SK-N-SH treated with all-trans-retinoic acid at 6 μM for 48 hours (cell line): ENCODE data around the gene IL4I1.

Experiments used
- ARNTL ChIP-seq: fragments of 450-650 bp; formaldehyde crosslinking; IDR thresholded peaks from 2 replicates; pipeline ENCODE4 v1.5.0; 2020; ENCODE audit warnings: low read depth, mild to moderate bottlenecking, moderate library complexity, borderline replicate concordance
- CREB5 ChIP-seq: fragments of 250-450 bp; sonication (Bioruptor Pico); IDR thresholded peaks from 2 replicates; pipeline ENCODE4 v1.5.1; 2020; ENCODE audit warnings: low read depth, mild to moderate bottlenecking, moderate library complexity
- CSDC2 ChIP-seq: fragments of 250-450 bp; sonication (Bioruptor Pico); IDR thresholded peaks from 2 replicates; pipeline ENCODE4 v1.5.0; 2020; ENCODE audit warnings: mild to moderate bottlenecking, moderate library complexity
- CSRNP3 ChIP-seq: fragments of 250-450 bp; sonication (Bioruptor Pico); IDR thresholded peaks from 2 replicates; pipeline ENCODE4 v1.5.1; 2021; ENCODE audit warnings: mild to moderate bottlenecking, moderate library complexity
- PPARA ChIP-seq: fragments of 250-450 bp; sonication (Bioruptor Pico); IDR thresholded peaks from 2 replicates; pipeline ENCODE4 v1.5.0; 2020; ENCODE audit warnings: mild to moderate bottlenecking, borderline replicate concordance
- RARB ChIP-seq: fragments of 250-450 bp; sonication (Bioruptor Pico); IDR thresholded peaks from 2 replicates; pipeline ENCODE4 v1.8.0; 2021; ENCODE audit warnings: mild to moderate bottlenecking, moderate library complexity
- ZC3H10 ChIP-seq: fragments of 250-450 bp; sonication (Bioruptor Pico); IDR thresholded peaks from 2 replicates; pipeline ENCODE4 v1.5.1; 2021; ENCODE audit warnings: mild to moderate bottlenecking, moderate library complexity
- ZFP3 ChIP-seq: fragments of 250-450 bp; sonication (Bioruptor Pico); IDR thresholded peaks from 2 replicates; pipeline ENCODE4 v1.5.0; 2020; ENCODE audit warnings: mild to moderate bottlenecking, moderate library complexity
- ZFP30 ChIP-seq: fragments of 450-650 bp; formaldehyde crosslinking; IDR thresholded peaks from 2 replicates; pipeline ENCODE4 v1.5.0; 2022; ENCODE audit warnings: mild to moderate bottlenecking, moderate library complexity
- ZNF565 ChIP-seq: fragments of 450-650 bp; formaldehyde crosslinking; conservative IDR thresholded peaks from 2 replicates; pipeline ENCODE4 v1.5.0; 2020; ENCODE audit warnings: low read depth, mild to moderate bottlenecking, moderate library complexity
- ZNF8 ChIP-seq: fragments of 450-650 bp; formaldehyde crosslinking; IDR thresholded peaks from 2 replicates; pipeline ENCODE4 v1.5.0; 2020; ENCODE audit warnings: mild to moderate bottlenecking, moderate library complexity

- no peak for TF ChIP-seq ZNF565 (CRISPR knock-in tag)
- TF ChIP-seq RARB (CRISPR knock-in tag): no peak
- TF ChIP-seq ARNTL (CRISPR knock-in tag): no peak
- TF ChIP-seq CSRNP3 (CRISPR knock-in tag): no peak
- TF ChIP-seq ZFP30 (CRISPR knock-in tag): no peak
- TF ChIP-seq ZC3H10 (CRISPR knock-in tag): no peak
- no peak for TF ChIP-seq CREB5 (CRISPR knock-in tag)
- TF ChIP-seq ZFP3 (CRISPR knock-in tag): no peak
- no peak for TF ChIP-seq CSDC2 (CRISPR knock-in tag)
- TF ChIP-seq ZNF8 (CRISPR knock-in tag): no peak
- TF ChIP-seq PPARA (CRISPR knock-in tag): no peak
Observed at GRCh38 chr19:49875177-49875576, 21.5 kb downstream of the IL4I1 start.
